Measurements from ENCODE around the gene LIN7C. TPM values are rescaled to one million over a fixed set of nuclear protein-coding genes. Genes with fewer than 3 reads are reported as not detected.

The LIN7C gene
- total and polyA plus RNA-seq, 2 of the 13 experiments (the other 11 are each of a cell fraction or from before 2014, with no cell fraction given), result 14.8 to 37.2 TPM

DNA sequence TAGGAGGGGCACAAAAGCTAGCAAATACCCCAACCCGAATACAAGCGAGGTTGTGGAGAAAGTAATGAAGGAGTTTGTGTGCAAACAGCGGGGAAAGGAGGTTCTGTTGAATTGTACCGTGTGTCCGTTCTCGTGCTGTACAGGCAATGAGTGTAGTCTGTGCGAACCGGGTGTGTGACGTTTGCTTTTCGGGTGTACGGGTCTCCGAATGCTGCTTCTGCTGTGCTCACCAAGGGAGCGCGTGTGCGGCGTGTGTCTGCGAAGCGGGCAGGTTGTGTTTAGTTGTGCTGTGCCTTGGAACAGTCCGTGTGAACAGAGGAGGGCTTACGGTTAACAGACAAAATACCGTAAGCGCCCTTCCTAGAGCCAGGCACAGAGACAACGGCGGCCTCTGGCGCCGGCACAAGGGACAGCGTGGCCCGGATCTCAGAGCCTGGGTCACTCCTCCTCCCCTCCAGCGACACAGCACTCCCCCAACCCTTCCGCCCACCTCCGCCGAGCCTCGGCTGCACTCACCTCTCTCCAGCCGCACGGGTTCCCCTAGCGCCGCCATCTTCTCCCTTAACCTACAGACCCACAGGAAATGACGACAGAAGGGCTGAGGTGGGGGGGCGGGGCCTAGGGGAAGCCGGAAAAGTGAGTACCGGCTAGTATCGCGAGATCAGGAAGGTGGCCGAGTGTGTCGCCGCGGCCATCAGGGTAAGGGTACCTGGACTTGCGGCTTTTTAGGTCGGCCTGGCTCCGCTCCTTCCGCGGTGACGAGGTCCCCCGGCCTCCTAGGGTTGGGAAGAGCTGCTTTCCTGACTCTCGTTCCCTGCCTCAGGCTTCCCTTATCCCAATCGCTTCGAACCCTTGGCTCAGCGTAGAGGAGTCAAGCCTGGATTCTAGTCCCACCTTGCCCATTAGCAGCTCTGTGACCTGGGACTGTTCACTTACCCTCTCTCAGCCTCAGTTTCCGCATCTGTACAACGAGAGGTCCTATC is at the start of gene LIN7C (continued):
- peak; percentile 33; the same call in 1 of the 2 replicates for TF ChIP-seq PRMT3 (CRISPR knock-in tag; IDR thresholded peaks at IDR 0.05; ENCODE audit: borderline replicate concordance, low read depth)
- no peak for TF ChIP-seq SSRP1 (CRISPR knock-in tag; IDR thresholded peaks at IDR 0.05)
- TF ChIP-seq PHF21A (CRISPR knock-in tag; IDR thresholded peaks at IDR 0.05), result peak; percentile 19; the same call in 1 of the 2 replicates
- TF ChIP-seq HNF4A (CRISPR knock-in tag; IDR thresholded peaks at IDR 0.05), result no peak; the same call in 1 of the 2 replicates
- TF ChIP-seq NAIF1 (CRISPR knock-in tag; IDR thresholded peaks at IDR 0.05; ENCODE audit: borderline replicate concordance), result peak; percentile 86; the same call in 1 of the 2 replicates
- TF ChIP-seq, protein P1, sequence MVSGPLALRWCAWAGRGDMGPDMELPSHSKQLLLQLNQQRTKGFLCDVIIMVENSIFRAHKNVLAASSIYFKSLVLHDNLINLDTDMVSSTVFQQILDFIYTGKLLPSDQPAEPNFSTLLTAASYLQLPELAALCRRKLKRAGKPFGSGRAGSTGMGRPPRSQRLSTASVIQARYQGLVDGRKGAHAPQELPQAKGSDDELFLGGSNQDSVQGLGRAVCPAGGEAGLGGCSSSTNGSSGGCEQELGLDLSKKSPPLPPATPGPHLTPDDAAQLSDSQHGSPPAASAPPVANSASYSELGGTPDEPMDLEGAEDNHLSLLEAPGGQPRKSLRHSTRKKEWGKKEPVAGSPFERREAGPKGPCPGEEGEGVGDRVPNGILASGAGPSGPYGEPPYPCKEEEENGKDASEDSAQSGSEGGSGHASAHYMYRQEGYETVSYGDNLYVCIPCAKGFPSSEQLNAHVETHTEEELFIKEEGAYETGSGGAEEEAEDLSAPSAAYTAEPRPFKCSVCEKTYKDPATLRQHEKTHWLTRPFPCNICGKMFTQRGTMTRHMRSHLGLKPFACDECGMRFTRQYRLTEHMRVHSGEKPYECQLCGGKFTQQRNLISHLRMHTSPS (CRISPR knock-in tag; IDR thresholded peaks at IDR 0.05; ENCODE audit: low read depth), result no peak; the same call in 1 of the 2 replicates
- TF ChIP-seq ZFP37 (CRISPR knock-in tag; IDR thresholded peaks at IDR 0.05; ENCODE audit: borderline replicate concordance), result no peak
- TF ChIP-seq HNRNPH1 (optimal IDR thresholded peaks at IDR 0.05; ENCODE audit: low read depth, low read length), result peak; percentile 43
- peak; percentile 71; the same call in 1 of the 2 replicates for TF ChIP-seq SIN3B (IDR thresholded peaks at IDR 0.05; ENCODE audit: low read length)
- TF ChIP-seq ZNF652 (CRISPR knock-in tag; IDR thresholded peaks at IDR 0.05; ENCODE audit: borderline replicate concordance, low read depth), result no peak
- no peak for TF ChIP-seq ZNF570 (CRISPR knock-in tag; IDR thresholded peaks at IDR 0.05; ENCODE audit: borderline replicate concordance)
- TF ChIP-seq POGZ (CRISPR knock-in tag; IDR thresholded peaks at IDR 0.05), result peak; percentile 92
- peak; percentile 50 for TF ChIP-seq SP4 (CRISPR knock-in tag; IDR thresholded peaks at IDR 0.05)
- TF ChIP-seq, protein P2, sequence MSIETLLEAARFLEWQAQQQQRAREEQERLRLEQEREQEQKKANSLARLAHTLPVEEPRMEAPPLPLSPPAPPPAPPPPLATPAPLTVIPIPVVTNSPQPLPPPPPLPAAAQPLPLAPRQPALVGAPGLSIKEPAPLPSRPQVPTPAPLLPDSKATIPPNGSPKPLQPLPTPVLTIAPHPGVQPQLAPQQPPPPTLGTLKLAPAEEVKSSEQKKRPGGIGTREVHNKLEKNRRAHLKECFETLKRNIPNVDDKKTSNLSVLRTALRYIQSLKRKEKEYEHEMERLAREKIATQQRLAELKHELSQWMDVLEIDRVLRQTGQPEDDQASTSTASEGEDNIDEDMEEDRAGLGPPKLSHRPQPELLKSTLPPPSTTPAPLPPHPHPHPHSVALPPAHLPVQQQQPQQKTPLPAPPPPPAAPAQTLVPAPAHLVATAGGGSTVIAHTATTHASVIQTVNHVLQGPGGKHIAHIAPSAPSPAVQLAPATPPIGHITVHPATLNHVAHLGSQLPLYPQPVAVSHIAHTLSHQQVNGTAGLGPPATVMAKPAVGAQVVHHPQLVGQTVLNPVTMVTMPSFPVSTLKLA (IDR thresholded peaks at IDR 0.05), result no peak
- TF ChIP-seq, protein P3, sequence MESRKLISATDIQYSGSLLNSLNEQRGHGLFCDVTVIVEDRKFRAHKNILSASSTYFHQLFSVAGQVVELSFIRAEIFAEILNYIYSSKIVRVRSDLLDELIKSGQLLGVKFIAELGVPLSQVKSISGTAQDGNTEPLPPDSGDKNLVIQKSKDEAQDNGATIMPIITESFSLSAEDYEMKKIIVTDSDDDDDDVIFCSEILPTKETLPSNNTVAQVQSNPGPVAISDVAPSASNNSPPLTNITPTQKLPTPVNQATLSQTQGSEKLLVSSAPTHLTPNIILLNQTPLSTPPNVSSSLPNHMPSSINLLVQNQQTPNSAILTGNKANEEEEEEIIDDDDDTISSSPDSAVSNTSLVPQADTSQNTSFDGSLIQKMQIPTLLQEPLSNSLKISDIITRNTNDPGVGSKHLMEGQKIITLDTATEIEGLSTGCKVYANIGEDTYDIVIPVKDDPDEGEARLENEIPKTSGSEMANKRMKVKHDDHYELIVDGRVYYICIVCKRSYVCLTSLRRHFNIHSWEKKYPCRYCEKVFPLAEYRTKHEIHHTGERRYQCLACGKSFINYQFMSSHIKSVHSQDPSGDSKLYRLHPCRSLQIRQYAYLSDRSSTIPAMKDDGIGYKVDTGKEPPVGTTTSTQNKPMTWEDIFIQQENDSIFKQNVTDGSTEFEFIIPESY (CRISPR knock-in tag; IDR thresholded peaks at IDR 0.05), result no peak
- TF ChIP-seq, protein P4, sequence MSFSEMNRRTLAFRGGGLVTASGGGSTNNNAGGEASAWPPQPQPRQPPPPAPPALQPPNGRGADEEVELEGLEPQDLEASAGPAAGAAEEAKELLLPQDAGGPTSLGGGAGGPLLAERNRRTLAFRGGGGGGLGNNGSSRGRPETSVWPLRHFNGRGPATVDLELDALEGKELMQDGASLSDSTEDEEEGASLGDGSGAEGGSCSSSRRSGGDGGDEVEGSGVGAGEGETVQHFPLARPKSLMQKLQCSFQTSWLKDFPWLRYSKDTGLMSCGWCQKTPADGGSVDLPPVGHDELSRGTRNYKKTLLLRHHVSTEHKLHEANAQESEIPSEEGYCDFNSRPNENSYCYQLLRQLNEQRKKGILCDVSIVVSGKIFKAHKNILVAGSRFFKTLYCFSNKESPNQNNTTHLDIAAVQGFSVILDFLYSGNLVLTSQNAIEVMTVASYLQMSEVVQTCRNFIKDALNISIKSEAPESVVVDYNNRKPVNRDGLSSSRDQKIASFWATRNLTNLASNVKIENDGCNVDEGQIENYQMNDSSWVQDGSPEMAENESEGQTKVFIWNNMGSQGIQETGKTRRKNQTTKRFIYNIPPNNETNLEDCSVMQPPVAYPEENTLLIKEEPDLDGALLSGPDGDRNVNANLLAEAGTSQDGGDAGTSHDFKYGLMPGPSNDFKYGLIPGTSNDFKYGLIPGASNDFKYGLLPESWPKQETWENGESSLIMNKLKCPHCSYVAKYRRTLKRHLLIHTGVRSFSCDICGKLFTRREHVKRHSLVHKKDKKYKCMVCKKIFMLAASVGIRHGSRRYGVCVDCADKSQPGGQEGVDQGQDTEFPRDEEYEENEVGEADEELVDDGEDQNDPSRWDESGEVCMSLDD (CRISPR knock-in tag; IDR thresholded peaks at IDR 0.05; ENCODE audit: borderline replicate concordance), result no peak
- TF ChIP-seq JDP2 (CRISPR knock-in tag; IDR thresholded peaks at IDR 0.05; ENCODE audit: borderline replicate concordance), result no peak
- peak; percentile 79 for TF ChIP-seq ASH2L (IDR thresholded peaks at IDR 0.05; ENCODE audit: insufficient read length, low read depth, low read length)
- no peak; the same call in 1 of the 2 replicates for TF ChIP-seq ZBTB8A (CRISPR knock-in tag; IDR thresholded peaks at IDR 0.05; ENCODE audit: borderline replicate concordance, low read depth)
- TF ChIP-seq FOSL2 (CRISPR knock-in tag; IDR thresholded peaks at IDR 0.05), result peak; percentile 14; the same call in 1 of the 2 replicates
